ENCODE data around the gene GGA1.
A peak's percentile ranks its signal among the peaks of the same experiment; 100 is the strongest.

Gene GGA1

DNA sequence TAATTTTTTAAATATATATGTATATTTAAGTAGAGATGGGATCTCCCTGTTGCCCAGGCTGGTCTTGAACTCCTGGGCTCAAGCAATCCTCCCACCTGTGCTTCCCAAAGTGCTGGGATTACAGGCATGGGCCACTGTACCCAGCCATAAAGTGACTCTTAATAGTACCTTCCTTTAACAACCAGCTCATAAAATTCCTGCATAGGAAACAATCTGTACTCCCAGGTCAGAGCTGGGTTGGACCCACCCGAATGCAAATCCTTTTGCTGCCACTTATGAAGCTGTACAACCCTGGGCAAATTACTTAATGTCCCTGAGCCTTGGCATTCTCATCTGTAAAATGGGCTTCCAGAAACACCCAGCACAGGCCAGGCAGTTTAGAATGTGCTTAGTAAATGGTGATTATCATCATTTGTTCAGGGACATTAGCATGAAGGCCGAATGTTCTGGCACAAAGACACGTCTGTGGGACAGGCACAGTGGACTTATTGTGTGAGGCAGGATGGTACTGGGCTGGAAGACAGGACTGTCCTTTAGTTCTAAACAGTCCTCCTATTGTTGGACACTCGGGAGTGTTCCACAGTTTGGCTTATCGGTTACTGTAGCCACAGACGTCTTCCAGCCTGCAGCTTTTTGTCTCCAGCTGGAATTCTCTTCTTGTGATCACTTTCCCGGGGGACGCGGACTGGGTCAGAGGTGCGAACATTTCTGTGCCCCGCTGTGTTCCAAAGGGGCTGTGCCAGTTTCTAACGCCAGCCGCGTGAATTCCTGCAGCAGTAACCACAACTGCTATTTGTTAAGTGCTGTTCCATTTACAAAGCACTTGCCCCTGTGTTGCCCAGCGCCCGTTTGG is 55.8 kb downstream of the GGA1 start:
- peak in 46 of 58 donors; percentile 19 to 95 (median 64) for DNase-seq

DNA sequence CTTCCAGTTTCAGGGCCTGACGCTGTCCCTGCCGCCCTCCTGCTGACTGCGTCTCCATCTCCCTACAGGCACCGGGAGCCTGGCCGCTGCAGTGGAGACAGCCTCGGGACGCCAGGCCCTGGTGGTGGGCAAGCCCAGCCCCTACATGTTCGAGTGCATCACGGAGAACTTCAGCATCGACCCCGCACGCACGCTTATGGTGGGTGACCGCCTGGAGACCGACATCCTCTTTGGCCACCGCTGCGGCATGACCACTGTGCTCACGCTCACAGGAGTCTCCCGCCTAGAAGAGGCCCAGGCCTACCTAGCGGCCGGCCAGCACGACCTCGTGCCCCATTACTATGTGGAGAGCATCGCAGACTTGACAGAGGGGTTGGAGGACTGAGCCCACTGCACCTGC is 56.9 kb downstream of the GGA1 start:
- DNase-seq, result no peak

DNA sequence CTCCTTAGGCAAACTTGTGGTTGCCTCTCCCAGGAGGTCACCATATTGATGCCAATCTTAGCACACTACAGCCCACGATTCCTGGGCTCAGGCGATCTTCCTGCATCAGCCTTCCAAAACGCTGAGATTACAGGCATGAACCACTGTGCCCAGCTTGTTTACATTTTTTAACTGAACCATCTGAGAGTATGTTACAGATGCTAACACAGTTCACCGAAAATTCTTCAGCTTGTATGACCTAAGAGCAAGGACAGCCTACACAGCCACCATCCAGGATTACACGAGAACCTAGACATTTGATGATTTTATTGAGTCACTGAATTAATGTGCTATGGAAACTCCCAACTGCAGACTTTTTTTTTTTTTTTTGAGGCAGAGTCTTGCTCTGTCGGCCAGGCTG is 61.0 kb downstream of the GGA1 start:
- no peak for DNase-seq

DNA sequence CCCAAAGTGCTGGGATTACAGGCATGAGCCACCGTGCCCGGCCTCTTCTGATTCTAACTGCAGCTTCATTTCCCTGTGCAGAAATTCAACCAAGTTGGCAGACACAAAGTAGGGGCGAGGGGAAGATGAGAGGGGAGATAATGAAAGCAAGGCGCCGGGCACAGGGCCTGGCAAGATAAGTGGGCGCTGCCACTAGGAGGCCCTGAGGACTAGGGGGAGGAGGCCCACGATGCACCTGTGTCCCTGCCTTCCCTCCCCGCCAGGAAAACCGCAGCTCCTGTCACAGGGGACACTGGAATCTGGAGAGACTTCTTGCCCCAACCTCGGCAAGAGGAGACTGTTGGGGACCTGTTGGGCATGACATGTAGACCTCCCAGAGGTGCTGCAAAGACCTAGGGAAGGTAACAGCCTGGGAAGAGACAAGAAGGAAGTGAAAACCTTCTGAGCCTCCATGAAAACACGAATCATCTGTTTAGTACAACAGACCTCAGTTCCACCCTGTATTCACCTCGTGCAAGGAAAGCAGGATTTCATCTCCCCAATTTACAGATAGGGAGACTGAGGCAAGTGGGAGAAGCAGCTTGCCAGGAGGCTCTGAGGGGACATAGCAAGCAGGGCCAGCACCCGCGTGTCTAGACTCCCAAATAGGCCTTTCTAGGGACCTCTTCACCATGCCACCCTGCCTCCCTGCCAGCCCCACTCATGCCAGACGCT is 63.7 kb downstream of the GGA1 start:
- no peak for DNase-seq

DNA sequence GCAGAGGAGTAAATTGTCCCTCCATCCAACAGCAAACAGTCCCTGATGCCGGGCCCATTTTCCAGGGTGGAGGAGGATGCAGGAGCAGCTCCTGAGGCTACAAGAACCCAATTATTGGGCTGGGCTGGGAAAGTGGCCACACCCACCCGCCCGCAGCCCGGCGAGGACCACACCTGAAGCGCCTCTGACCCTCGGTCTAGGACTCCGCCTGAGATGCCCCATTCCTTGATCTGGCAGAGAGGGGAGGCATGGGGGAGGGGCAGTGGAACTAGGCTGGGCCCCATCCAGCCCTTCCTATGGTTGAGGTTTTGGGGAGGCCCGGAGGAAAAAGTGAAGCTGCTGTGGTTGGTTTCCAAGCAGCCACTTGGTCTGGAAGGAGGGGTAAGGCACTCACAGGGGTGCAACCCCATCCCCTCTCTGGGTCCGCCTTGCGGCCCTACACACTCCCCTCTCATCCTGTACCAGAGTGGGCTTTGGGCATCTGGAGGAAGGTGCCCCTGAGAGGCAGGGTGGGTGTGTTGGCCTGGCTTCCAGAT is 64.4 kb downstream of the GGA1 start:
- DNase-seq, result no peak

DNA sequence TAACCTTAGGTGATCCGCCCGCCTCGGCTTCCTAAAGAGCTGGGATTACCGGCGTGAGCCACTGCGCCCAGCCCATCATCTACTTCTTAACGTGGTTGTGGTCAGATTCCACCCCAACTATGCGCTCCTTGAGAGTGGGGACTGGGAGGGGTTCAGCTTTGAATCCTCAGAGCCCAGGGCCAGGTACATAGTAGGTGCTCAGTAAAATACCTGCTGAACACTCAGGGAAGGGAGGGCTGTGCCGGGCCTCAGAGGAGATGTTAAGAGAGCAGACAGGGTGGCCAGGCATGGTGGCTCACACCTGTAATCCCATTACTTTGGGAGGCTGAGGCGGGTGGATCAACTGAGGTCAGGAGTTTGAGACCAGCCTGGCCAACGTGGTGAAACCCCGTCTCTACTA is 65.6 kb downstream of the GGA1 start:
- DNase-seq, result no peak

DNA sequence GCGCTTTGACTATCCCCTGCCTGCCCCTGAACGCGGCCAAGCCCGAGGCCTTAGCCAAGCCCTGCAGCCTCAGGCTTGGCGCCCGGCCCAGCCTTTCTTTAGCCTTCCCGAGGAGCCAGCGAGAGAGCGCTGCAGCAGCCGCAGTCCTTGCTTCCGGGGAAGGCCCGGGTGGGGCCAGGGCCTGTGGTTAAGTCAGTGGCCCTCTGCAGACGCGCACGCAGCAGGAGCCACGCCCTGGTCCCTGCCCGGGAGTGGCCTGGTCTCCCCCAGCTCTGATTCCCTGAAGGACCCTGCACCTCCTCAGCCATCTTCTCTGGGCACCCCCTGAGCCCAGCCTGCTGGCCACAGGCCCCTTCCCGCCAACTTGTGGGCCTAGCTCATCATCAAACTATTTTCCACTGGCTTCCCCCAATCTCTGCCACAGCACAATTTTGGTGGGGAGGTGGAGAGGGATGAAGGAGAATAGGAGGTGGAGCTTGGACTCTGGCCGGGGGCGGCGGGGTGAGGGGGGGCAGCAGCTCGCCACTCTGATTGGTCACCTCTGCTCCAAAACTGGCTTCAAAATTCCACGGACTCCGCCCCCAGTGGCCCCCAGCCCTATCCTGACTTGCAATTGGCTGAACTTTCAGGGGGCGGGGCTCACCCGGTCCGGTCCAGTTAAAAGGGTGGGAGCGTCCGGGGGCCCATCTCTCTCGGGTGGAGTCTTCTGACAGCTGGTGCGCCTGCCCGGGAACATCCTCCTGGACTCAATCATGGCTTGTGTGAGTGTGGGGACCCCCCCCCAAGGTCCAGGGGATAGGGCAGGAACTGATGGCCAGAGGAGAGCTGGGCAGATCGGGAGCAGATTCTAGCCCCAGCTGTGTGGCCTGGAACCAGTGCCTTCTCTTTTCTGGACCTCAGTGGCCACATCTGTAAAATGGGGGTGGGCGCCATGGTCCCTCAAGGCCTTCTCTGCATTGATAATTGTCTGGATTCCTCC is 66.6 kb downstream of the GGA1 start, which contains the start of gene LGALS1:
Gene LGALS1, plus strand, starts transcription at position 686 of the 979 bp plus-strand sequence. Its CDS starts 67 bp downstream, at position 753.
- DNase-seq, result peak in 56 of 58 donors; percentile 28 to 91 (median 80)

DNA sequence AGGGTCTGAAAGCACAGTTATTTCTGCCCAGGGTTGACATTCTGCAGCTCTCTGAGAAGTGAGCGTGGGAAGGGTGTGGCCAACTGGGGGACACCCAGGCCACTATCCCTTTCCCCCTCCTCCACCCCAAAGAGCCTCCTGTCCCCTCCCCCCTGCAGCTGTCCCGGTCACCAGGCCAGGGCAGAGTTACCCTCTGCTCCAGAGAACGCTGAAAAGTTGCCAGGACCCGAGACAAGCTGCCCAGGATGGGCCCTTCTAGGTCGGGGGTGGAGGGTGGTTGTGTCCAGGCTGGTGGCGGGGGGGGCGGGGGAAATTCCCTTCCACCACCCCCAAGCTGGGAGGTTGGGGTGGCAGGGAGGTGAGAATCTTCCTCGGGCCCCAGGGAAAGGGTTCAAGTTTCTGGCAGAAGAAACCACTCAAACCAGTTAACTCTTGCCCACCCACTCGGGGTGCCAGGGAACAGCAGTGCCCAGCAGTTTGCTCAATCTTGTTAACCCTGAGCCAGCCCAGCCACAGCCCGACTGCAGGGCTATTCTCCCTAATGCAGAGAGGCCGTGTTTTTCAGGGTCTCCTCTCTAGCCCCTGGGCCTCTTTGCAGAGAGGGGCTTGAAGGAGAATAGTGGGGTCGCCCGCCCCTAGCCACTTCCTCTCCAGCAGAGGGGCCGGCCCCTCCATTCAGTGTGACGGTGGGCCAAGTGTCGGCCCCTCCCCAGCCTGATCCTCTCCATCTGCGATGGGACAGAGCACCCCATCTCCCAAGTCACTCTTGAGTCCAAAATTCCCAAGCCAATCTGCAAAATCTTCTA is 67.5 kb downstream of the GGA1 start:
- peak in 23 of 58 donors; percentile 10 to 66 (median 28) for DNase-seq

DNA sequence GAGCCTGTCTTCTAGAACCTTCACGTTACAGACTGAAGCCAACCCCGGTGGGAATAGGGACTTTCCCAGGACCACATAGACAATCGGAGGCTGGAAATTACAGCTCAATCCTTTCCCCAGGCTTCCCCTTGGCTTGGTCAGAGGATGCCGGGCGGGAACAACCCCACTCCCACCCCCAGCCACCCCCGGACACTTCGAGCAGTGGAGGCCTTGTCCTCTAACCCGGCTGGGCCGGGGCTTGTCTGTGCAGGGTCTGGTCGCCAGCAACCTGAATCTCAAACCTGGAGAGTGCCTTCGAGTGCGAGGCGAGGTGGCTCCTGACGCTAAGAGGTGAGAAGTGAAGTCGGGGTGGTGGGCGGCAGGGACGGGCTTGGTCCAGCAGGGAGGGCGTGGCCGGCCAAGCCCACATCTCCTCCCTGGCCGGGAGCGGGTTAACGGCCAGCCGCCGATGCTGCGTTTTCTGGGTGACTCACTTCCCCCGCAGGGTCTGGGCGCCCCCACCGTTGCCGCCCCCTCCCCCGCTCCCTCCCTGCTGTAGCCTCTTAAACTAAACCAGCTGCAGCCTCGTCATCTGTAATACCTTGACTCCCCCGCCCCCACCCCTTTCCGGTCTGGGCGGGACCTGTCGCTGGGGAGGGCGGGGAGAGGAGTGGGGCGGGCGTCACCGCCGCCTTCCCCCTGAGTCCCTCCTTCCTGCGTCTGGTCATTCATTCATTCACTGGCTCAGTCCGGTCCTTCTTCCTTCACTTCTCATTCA is 68.3 kb downstream of the GGA1 start:
- DNase-seq, result peak in 47 of 58 donors; percentile 10 to 84 (median 38)

DNA sequence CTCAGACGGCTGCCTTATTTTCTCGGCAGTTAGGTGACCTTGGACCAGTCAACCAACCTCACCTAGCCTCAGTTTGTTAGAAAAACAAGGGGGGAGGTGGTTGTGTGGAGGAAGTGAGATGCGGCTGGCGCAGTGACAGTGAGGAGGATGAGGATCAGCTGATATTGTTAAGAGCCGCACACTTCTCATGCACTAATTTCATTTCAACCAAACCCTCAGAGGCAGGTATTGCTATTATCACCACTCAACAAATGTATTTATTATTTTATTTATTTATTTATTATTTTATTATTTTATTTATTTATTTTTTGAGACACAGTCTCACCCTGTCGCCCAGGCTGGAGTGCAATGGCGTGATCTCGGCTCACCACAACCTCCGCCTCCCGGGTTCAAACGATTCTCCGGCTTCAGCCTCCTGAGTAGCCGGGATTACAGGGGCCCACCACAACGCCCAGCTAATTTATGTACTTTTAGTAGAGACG is 68.9 kb downstream of the GGA1 start:
- DNase-seq, result no peak

DNA sequence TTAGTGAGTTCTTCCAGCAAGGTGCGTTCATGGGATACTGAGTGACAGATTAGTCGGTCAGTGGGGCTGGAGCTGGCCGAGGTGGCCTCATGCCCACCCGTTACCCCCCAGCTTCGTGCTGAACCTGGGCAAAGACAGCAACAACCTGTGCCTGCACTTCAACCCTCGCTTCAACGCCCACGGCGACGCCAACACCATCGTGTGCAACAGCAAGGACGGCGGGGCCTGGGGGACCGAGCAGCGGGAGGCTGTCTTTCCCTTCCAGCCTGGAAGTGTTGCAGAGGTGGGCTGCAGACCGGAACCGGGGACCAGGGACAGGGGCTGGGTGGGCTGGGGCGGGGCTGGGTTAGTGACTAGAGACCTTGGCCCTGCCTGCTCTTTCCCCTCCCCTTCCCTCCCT is 69.7 kb downstream of the GGA1 start:
- no peak for DNase-seq

DNA sequence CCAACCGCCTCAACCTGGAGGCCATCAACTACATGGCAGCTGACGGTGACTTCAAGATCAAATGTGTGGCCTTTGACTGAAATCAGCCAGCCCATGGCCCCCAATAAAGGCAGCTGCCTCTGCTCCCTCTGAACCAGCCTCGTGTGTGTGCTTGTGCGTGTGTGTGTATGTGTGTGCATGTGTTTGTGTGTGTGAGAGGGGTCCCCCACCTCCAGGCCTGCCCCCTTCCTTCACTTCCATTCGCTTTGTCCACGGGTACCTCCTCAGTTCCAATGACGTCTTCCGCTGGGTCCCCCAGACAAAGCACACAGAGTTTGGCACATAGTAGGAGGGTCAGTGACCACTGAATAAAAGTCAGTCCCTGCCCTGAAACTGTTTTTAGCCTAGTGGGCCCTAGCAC is 71.0 kb downstream of the GGA1 start:
- DNase-seq, result no peak

DNA sequence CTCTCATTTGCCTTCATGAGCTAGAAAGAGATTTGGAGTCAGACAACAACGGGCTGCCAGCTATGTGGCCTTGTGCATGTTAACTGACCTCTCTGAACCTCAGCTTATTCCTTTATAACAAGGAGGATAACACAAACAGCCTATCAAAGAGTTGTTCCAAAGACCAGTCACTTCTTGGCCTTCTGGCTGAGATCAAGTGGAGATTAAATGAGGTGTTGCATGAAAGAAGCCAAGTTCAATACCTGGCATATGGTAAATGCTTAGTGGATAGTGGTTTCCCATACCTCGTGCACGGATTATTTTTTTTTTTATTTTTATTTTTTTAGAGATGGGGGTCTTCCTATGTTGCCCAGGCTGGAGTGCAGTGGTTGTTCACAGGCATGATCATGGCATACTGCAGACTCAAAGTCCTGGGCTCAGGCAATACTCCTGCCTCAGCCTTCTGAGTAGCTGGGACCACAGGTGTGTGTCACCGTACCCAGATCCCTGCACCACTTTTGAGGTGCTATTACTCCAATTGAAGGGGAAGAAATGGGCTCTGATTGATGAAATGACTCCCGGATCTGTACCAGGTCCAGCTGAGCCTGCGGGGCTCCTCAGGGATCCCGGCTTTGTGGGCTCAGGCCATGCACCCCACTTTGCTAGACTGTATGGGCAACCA is 71.7 kb downstream of the GGA1 start:
- no peak for DNase-seq

DNA sequence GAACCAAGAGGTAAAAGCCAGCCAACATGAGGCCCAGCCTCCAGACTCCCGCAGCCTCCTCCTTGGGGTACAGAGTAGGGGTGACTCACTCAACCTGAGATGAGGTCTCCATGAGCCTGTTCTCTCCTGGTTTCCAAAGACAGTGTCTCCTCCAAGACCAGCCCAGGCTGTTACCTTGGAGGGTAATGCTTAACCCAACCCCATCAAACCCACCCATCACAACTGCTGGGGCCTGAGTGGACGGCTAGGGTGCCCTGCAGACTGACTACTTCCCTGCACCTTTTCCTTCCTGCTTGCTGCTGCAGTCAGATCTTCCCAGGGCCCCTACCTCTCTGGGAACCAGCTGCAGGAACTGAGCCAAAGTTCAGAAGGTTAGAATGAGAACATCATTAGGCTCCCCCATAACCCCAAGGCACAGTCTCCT is 72.4 kb downstream of the GGA1 start:
- no peak for DNase-seq

DNA sequence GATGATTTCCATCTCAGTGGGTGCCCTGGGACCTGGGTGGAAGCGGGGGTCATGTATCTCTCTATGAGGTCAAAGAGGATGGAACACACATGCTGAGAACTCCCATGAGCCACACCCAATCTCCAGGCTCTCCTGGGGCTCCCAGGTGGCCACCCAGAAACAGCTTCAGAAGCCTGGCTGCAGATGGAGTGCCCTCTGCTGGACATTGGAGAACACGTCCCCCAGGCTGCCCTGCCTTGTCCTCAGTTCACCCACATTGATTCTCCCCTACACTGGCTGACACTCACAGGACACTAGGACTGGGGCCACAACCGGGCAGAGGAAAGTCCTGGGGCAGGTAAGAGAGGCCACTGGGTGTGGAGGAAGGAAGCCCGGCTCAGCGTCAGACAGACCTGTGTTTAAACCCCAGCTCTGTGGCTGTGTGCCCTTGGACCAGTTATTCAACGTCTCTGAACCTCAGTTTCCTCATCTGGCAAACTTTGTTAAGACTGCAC is 73.0 kb downstream of the GGA1 start:
- peak in 39 of 58 donors; percentile 7 to 73 (median 38) for DNase-seq
